Measurements from ENCODE around the gene INTS11.

INTS11 gene

DNA sequence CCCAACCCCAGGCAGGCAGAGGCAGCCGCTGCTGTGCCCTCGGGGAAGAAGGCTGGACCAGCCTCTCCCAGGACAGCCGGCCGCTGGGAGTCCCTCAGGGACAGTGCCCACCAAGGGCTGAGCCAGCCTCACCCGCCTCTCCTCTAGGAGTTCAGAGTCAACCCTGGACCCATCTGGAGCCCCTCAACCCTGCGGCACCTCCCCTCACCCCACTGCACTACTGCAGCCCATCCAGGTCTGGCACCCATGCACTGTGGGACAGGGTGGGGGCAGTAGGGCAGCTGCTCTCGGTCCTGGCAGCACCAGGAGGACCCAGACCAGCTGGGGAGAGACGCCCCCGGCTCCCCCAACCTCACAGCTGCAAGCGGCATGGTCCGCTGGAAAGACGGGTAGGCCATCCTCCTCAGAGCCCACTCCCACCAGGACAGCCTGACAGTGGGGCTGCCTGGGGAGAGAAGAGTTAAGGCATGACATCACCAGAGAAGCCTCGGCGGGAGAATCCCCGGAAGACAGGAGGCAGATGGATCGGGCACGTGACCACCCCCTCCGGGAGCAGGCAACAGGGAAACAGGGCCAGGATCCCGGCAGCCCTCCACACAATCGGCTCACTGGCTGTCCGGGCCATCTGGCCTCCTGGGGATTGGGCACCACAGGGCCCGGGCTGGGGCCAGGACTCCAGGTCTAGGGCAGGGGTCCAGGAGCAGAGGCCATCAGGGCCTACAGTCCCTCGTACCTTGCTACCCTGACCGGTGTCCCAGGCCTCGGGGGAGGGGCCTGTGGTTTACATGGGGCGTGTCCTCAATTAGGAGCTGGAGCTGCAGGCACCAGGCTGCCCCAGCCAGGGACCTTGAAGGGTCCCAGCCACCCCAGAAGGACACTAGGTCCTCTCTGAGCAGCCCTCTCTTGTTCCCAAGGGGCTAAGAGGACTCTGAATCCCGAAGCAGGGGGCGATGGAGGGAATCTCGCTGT lies 19.8 kb downstream of the INTS11 start (continued):
- TF ChIP-seq ZSCAN30 (tag by site-specific recombination; IDR thresholded peaks at IDR 0.05), result no peak
- TF ChIP-seq, protein P1, sequence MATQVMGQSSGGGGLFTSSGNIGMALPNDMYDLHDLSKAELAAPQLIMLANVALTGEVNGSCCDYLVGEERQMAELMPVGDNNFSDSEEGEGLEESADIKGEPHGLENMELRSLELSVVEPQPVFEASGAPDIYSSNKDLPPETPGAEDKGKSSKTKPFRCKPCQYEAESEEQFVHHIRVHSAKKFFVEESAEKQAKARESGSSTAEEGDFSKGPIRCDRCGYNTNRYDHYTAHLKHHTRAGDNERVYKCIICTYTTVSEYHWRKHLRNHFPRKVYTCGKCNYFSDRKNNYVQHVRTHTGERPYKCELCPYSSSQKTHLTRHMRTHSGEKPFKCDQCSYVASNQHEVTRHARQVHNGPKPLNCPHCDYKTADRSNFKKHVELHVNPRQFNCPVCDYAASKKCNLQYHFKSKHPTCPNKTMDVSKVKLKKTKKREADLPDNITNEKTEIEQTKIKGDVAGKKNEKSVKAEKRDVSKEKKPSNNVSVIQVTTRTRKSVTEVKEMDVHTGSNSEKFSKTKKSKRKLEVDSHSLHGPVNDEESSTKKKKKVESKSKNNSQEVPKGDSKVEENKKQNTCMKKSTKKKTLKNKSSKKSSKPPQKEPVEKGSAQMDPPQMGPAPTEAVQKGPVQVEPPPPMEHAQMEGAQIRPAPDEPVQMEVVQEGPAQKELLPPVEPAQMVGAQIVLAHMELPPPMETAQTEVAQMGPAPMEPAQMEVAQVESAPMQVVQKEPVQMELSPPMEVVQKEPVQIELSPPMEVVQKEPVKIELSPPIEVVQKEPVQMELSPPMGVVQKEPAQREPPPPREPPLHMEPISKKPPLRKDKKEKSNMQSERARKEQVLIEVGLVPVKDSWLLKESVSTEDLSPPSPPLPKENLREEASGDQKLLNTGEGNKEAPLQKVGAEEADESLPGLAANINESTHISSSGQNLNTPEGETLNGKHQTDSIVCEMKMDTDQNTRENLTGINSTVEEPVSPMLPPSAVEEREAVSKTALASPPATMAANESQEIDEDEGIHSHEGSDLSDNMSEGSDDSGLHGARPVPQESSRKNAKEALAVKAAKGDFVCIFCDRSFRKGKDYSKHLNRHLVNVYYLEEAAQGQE (tag by site-specific recombination; IDR thresholded peaks at IDR 0.05), result no peak
- peak; percentile 16 for TF ChIP-seq SETDB1 (IDR thresholded peaks at IDR 0.05; ENCODE audit: insufficient read length, low read length)
- peak; percentile 98 for TF ChIP-seq IKZF3 (tag by site-specific recombination; IDR thresholded peaks at IDR 0.05)
- no peak for TF ChIP-seq ZNF133 (tag by site-specific recombination; IDR thresholded peaks at IDR 0.05)
- no peak for TF ChIP-seq ZNF114 (tag by site-specific recombination; IDR thresholded peaks at IDR 0.05)
- no peak for TF ChIP-seq SALL2 (tag by site-specific recombination; IDR thresholded peaks at IDR 0.05; ENCODE audit: borderline replicate concordance)
- no peak for TF ChIP-seq ZNF792 (tag by site-specific recombination; IDR thresholded peaks at IDR 0.05)
- no peak for TF ChIP-seq ZNF174 (tag by site-specific recombination; IDR thresholded peaks at IDR 0.05)
- TF ChIP-seq ZNF394 (tag by site-specific recombination; IDR thresholded peaks at IDR 0.05; ENCODE audit: borderline replicate concordance), result peak; percentile 88
- peak; percentile 93 for TF ChIP-seq GLIS2 (tag by site-specific recombination; IDR thresholded peaks at IDR 0.05)
- no peak for TF ChIP-seq ZFP37 (tag by site-specific recombination; IDR thresholded peaks at IDR 0.05)
- TF ChIP-seq ZNF341 (tag by site-specific recombination; IDR thresholded peaks at IDR 0.05; ENCODE audit: low read depth), result peak; percentile 76
- TF ChIP-seq WT1 (tag by site-specific recombination; IDR thresholded peaks at IDR 0.05), result peak; percentile 30; the same call in 1 of the 2 replicates
- no peak for TF ChIP-seq ZNF514 (tag by site-specific recombination; IDR thresholded peaks at IDR 0.05)
- no peak for TF ChIP-seq ZNF157 (tag by site-specific recombination; IDR thresholded peaks at IDR 0.05)
- no peak for TF ChIP-seq ZNF529 (tag by site-specific recombination; IDR thresholded peaks at IDR 0.05; ENCODE audit: insufficient replicate concordance)
- no peak for TF ChIP-seq ZNF221 (tag by site-specific recombination; IDR thresholded peaks at IDR 0.05; ENCODE audit: borderline replicate concordance)
- TF ChIP-seq ZNF324 (tag by site-specific recombination; IDR thresholded peaks at IDR 0.05), result peak; percentile 81; the same call in 1 of the 2 replicates
- peak; percentile 20; the same call in 1 of the 2 replicates for TF ChIP-seq OVOL3 (tag by site-specific recombination; IDR thresholded peaks at IDR 0.05)
- TF ChIP-seq, protein P2, sequence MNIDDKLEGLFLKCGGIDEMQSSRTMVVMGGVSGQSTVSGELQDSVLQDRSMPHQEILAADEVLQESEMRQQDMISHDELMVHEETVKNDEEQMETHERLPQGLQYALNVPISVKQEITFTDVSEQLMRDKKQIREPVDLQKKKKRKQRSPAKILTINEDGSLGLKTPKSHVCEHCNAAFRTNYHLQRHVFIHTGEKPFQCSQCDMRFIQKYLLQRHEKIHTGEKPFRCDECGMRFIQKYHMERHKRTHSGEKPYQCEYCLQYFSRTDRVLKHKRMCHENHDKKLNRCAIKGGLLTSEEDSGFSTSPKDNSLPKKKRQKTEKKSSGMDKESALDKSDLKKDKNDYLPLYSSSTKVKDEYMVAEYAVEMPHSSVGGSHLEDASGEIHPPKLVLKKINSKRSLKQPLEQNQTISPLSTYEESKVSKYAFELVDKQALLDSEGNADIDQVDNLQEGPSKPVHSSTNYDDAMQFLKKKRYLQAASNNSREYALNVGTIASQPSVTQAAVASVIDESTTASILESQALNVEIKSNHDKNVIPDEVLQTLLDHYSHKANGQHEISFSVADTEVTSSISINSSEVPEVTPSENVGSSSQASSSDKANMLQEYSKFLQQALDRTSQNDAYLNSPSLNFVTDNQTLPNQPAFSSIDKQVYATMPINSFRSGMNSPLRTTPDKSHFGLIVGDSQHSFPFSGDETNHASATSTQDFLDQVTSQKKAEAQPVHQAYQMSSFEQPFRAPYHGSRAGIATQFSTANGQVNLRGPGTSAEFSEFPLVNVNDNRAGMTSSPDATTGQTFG (tag by site-specific recombination; IDR thresholded peaks at IDR 0.05; ENCODE audit: borderline replicate concordance), result no peak
- TF ChIP-seq ZNF274 (IDR thresholded peaks at IDR 0.05; ENCODE audit: low read length), result no peak
- no peak for TF ChIP-seq ZNF274 (tag by site-specific recombination; IDR thresholded peaks at IDR 0.05; ENCODE audit: borderline replicate concordance)
- peak; percentile 84 for TF ChIP-seq KLF9 (tag by site-specific recombination; IDR thresholded peaks at IDR 0.05; ENCODE audit: low read depth)
- no peak for TF ChIP-seq ZNF169 (tag by site-specific recombination; IDR thresholded peaks at IDR 0.05)
- TF ChIP-seq, protein P3, sequence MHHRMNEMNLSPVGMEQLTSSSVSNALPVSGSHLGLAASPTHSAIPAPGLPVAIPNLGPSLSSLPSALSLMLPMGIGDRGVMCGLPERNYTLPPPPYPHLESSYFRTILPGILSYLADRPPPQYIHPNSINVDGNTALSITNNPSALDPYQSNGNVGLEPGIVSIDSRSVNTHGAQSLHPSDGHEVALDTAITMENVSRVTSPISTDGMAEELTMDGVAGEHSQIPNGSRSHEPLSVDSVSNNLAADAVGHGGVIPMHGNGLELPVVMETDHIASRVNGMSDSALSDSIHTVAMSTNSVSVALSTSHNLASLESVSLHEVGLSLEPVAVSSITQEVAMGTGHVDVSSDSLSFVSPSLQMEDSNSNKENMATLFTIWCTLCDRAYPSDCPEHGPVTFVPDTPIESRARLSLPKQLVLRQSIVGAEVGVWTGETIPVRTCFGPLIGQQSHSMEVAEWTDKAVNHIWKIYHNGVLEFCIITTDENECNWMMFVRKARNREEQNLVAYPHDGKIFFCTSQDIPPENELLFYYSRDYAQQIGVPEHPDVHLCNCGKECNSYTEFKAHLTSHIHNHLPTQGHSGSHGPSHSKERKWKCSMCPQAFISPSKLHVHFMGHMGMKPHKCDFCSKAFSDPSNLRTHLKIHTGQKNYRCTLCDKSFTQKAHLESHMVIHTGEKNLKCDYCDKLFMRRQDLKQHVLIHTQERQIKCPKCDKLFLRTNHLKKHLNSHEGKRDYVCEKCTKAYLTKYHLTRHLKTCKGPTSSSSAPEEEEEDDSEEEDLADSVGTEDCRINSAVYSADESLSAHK (tag by site-specific recombination; IDR thresholded peaks at IDR 0.05), result no peak
- no peak for TF ChIP-seq ZNF473 (tag by site-specific recombination; IDR thresholded peaks at IDR 0.05)
- no peak for TF ChIP-seq ZNF530 (tag by site-specific recombination; IDR thresholded peaks at IDR 0.05; ENCODE audit: low read depth)
- no peak for TF ChIP-seq ZFP3 (tag by site-specific recombination; IDR thresholded peaks at IDR 0.05; ENCODE audit: low read depth)
- TF ChIP-seq ZBTB17 (tag by site-specific recombination; IDR thresholded peaks at IDR 0.05), result peak; percentile 91
- no peak for TF ChIP-seq GLI4 (tag by site-specific recombination; IDR thresholded peaks at IDR 0.05)
- TF ChIP-seq ZNF2 (tag by site-specific recombination; IDR thresholded peaks at IDR 0.05), result peak; percentile 45; the same call in 1 of the 2 replicates
- no peak for TF ChIP-seq ZNF155 (tag by site-specific recombination; IDR thresholded peaks at IDR 0.05)

Measured in HEK293 (cell line).